Esophagus squamous epithelium (tissue), 4 donors: ENCODE measurements around the gene MCM5.

Experiments
- CTCF ChIP-seq, 6 experiments: fragments of 450-650 bp in 4 of 6; fragments of 200-600 bp in 2 of 6; sonication (generic) in 2 of 6; IDR thresholded peaks; one replicate each; pipeline ENCODE4 v1.5.1; 2016 to 2019; ENCODE audit warnings: antibody characterized with exemption in 6 of 6, mild to moderate bottlenecking in 4 of 6, moderate library complexity in 4 of 6
- POLR2A ChIP-seq, 4 donors: fragments of 450-650 bp; IDR thresholded peaks; one replicate each; pipeline ENCODE4 v1.6.1; 2017; ENCODE audit warnings: antibody characterized with exemption in 4 of 4, mild to moderate bottlenecking in 4 of 4, moderate library complexity in 3 of 4

GRCh38 chr22:35437049-35437448, 37.1 kb downstream of the MCM5 start:
- TF ChIP-seq POLR2A (IDR thresholded peaks at IDR 0.05), result no peak
- TF ChIP-seq CTCF (IDR thresholded peaks at IDR 0.05), result no peak
